ENCODE data around the gene LRRC19. TPM values are rescaled to one million over a fixed set of nuclear protein-coding genes. Genes with fewer than 3 reads are reported as not detected.

LRRC19 gene
- total and polyA plus RNA-seq, 8 donors, result 3.7 to 4.3 TPM; not detected in 6

DNA sequence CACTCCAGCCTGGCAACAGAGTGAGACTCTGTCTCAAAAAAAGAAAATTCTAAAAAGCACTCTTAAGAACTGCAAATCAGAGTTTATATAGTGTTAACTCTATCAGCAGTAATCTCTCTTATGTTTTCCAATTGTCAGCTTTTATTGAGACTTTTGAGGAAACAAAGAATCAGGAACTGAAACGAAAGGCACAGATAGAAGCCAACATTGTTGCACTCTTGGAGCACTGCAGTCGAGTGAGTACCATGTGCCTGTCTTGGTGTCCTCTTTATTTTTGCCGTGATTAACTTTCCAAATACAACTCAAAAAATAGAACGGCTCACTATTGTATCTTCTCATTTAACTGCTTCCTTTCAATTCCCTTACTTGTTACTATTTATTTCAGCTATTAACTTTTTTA lies 41.7 kb upstream of the LRRC19 start:
- H3K27ac ChIP-seq, result no peak overlapping the region
- no peak overlapping the region for H3K4me3 ChIP-seq
- H3K36me3 ChIP-seq, result peaks cover 0 to 24% (median 22%) of the 10 kb centered on the region in 4 donors
- no peak for DNase-seq
- intact Hi-C loops (cut with DNase I; ENCODE audit: low total_unique reads), result no loop called here
- no peaks in the 10 kb centered on the region for H3K4me1 ChIP-seq
- TF ChIP-seq POLR2AphosphoS5 (IDR thresholded peaks at IDR 0.05), result no peak
- TF ChIP-seq, protein P1, sequence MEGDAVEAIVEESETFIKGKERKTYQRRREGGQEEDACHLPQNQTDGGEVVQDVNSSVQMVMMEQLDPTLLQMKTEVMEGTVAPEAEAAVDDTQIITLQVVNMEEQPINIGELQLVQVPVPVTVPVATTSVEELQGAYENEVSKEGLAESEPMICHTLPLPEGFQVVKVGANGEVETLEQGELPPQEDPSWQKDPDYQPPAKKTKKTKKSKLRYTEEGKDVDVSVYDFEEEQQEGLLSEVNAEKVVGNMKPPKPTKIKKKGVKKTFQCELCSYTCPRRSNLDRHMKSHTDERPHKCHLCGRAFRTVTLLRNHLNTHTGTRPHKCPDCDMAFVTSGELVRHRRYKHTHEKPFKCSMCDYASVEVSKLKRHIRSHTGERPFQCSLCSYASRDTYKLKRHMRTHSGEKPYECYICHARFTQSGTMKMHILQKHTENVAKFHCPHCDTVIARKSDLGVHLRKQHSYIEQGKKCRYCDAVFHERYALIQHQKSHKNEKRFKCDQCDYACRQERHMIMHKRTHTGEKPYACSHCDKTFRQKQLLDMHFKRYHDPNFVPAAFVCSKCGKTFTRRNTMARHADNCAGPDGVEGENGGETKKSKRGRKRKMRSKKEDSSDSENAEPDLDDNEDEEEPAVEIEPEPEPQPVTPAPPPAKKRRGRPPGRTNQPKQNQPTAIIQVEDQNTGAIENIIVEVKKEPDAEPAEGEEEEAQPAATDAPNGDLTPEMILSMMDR (IDR thresholded peaks at IDR 0.05), result no peak
- TF ChIP-seq EP300 (IDR thresholded peaks at IDR 0.05), result no peak
- TF ChIP-seq POLR2A (IDR thresholded peaks at IDR 0.05), result no peak
- no peaks in the 10 kb centered on the region for H3K9me3 ChIP-seq
- H3K27me3 ChIP-seq, result no peaks in the 10 kb centered on the region
- 83 to 85% (median 84%) methylated on average over 4 of the region's 4 CpGs for WGBS, 5 donors

DNA sequence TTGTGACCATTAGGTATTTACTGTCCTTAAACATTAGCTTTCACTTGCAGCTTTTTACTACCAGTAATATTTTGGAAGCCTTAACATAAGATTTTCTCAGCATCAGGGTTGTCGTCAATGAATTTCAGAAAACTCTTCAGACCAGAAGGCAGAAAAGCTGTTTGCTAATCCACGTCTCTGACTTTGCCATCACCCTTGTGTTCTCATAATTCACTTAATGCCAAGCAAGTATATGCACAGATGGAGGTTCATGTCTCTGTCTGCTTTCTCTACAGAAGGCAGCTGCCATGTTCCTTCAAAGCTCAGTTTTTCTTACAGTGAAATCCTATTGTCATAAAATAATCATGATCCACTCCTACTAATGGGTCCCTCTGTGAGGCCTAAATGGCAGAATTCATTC lies 37.7 kb upstream of the LRRC19 start:
- no peaks in the 10 kb centered on the region for H3K27me3 ChIP-seq
- H3K4me3 ChIP-seq, result no peak overlapping the region
- intact Hi-C loops (cut with DNase I; ENCODE audit: low total_unique reads), result no loop called here
- no peak for DNase-seq
- H3K36me3 ChIP-seq, result peaks cover 0 to 25% (median 10%) of the 10 kb centered on the region in 4 donors
- no peak overlapping the region for H3K27ac ChIP-seq
- H3K9me3 ChIP-seq, result no peaks in the 10 kb centered on the region
- no peak for TF ChIP-seq POLR2AphosphoS5 (IDR thresholded peaks at IDR 0.05)
- 90 to 98% (median 95%) methylated on average over 2 of the region's 2 CpGs for WGBS, 5 donors
- H3K4me1 ChIP-seq, result no peaks in the 10 kb centered on the region

DNA sequence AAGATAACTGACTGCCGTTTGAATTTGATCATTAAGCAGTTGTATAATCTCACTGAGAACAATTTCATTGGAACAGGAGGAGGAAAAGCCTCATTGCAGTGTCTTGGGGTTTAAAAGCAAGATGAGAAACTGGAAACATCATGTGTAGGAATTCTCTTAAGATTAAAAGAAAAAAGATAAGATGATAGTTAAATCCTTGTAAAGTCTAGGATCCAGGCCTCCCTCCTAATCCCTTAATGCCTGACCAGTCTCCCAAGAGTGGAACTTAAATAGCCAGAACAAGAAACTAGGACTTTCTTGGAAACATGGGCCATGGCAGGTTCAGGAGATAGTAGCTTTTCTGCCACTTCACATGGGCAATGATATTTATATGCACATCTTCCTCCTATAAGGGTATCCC lies 37.0 kb upstream of the LRRC19 start:
- TF ChIP-seq POLR2AphosphoS5 (IDR thresholded peaks at IDR 0.05) (no peak), POLR2A (IDR thresholded peaks at IDR 0.05) (no peak), EP300 (IDR thresholded peaks at IDR 0.05) (no peak)
- TF ChIP-seq, protein P1 (IDR thresholded peaks at IDR 0.05), result no peak
- intact Hi-C loops (cut with DNase I; ENCODE audit: low total_unique reads), result no loop called here
- H3K9me3 ChIP-seq, result no peaks in the 10 kb centered on the region
- no peaks in the 10 kb centered on the region for H3K4me1 ChIP-seq
- DNase-seq, result no peak
- H3K27ac ChIP-seq, result no peak overlapping the region
- H3K36me3 ChIP-seq, result peaks cover 0 to 31% (median 13%) of the 10 kb centered on the region in 4 donors
- WGBS, 5 donors, result 64 to 86% (median 72%) methylated on average over 1 of the region's 1 CpG
- no peak overlapping the region for H3K4me3 ChIP-seq
- H3K27me3 ChIP-seq, result no peaks in the 10 kb centered on the region

DNA sequence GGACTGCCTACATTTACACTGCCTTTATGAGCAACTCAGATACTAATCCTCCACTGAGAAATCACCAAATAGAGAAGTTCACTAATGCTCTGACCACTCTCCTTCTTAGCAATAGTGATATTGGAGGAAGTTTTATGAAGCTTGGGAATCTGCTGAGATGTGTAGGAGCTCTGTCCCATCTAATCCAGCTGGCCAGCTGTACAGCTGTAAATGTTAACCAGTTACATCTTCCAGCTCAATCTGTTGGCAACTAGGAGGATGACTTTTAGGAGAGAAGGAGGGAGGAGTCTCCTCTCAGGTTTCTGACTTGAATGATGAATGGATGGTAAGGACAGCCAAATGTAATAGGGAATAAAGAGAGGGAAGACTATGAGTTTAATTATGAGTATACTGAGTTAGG lies 36.3 kb upstream of the LRRC19 start:
- no peaks in the 10 kb centered on the region for H3K27me3 ChIP-seq
- intact Hi-C loops (cut with DNase I; ENCODE audit: low total_unique reads), result no loop called here
- no peaks in the 10 kb centered on the region for H3K9me3 ChIP-seq
- peaks cover 0 to 29% (median 10%) of the 10 kb centered on the region in 4 donors for H3K36me3 ChIP-seq
- DNase-seq, result no peak
- no peak overlapping the region for H3K4me3 ChIP-seq
- no peaks in the 10 kb centered on the region for H3K4me1 ChIP-seq
- TF ChIP-seq, protein P1 (IDR thresholded peaks at IDR 0.05), result no peak
- TF ChIP-seq POLR2A (IDR thresholded peaks at IDR 0.05) (no peak), POLR2AphosphoS5 (IDR thresholded peaks at IDR 0.05) (no peak), EP300 (IDR thresholded peaks at IDR 0.05) (no peak)
- no peak overlapping the region for H3K27ac ChIP-seq

DNA sequence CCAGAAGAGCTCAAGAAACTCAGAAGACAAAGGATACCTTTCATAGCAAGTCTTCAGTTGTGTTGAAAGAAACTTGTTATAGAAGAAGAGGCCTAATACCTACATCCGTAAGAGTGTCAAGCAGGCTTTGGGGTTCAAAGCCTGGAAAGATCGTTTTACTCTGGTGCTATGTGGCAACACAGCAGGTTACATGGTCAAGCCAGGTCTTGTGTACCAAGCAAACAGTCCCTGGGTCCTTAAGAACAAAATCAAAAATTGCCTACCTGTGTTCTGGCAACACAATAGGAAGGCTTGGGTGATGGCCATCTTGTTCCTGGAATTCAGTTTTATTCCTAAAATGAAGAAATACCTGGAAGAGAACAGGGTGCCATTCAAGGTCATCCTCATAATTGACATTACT lies 32.0 kb upstream of the LRRC19 start:
- peaks cover 0 to 3% (median 0%) of the 10 kb centered on the region in 4 donors for H3K4me1 ChIP-seq
- H3K36me3 ChIP-seq, result peaks cover 0 to 34% (median 6%) of the 10 kb centered on the region in 4 donors
- TF ChIP-seq EP300 (IDR thresholded peaks at IDR 0.05), result no peak
- no peak for TF ChIP-seq POLR2AphosphoS5 (IDR thresholded peaks at IDR 0.05)
- TF ChIP-seq POLR2A (IDR thresholded peaks at IDR 0.05), result no peak
- TF ChIP-seq, protein P1 (IDR thresholded peaks at IDR 0.05), result no peak
- no peak overlapping the region for H3K27ac ChIP-seq
- H3K4me3 ChIP-seq, result no peak overlapping the region
- no peaks in the 10 kb centered on the region for H3K9me3 ChIP-seq
- intact Hi-C loops (cut with DNase I; ENCODE audit: low total_unique reads), result loop anchor here (10.0 kb wide), 1 partner anchor 237 kb away; no protein-coding TSS in a partner anchor
- WGBS, 5 donors, result 63 to 83% (median 71%) methylated on average over 2 of the region's 2 CpGs
- H3K27me3 ChIP-seq, result no peaks in the 10 kb centered on the region
- no peak for DNase-seq
